Measurements from ENCODE around the gene MSMO1. TPM values are rescaled to one million over a fixed set of nuclear protein-coding genes. Genes with fewer than 3 reads are reported as not detected.

The MSMO1 gene
- total RNA-seq, 1 donor from 2014 or later = 7.3 TPM

GRCh38 chr4:165289423-165289785 is 38.1 kb upstream of the MSMO1 start:
- no peak overlapping the region for H3K27ac ChIP-seq (replicated peaks)
- no peaks in the 10 kb centered on the region for H3K36me3 ChIP-seq
- no peaks in the 10 kb centered on the region for H3K9me3 ChIP-seq (replicated peaks)
- DNase-seq = no peak
- H3K27me3 ChIP-seq (ENCODE audit: low read depth) = no peaks in the 10 kb centered on the region
- no peaks in the 10 kb centered on the region for H3K4me1 ChIP-seq
- no peak for TF ChIP-seq CTCF (IDR thresholded peaks at IDR 0.05; ENCODE audit: borderline replicate concordance)
- intact Hi-C loops (cut with micrococcal nuclease) = no loop called here
- no peak overlapping the region for H3K4me3 ChIP-seq

- no peak overlapping the region for H3K27ac ChIP-seq (replicated peaks)
- intact Hi-C loops (cut with micrococcal nuclease) = no loop called here
- no peaks in the 10 kb centered on the region for H3K9me3 ChIP-seq (replicated peaks)
- H3K4me1 ChIP-seq = no peaks in the 10 kb centered on the region
- peaks cover 7% of the 10 kb centered on the region for H3K36me3 ChIP-seq
- DNase-seq = no peak
- no peaks in the 10 kb centered on the region for H3K27me3 ChIP-seq (ENCODE audit: low read depth)
- no peak overlapping the region for H3K4me3 ChIP-seq
- no peak for TF ChIP-seq CTCF (IDR thresholded peaks at IDR 0.05; ENCODE audit: borderline replicate concordance)
Measured at GRCh38 chr4:165293061-165293460, 34.4 kb upstream of the MSMO1 start.

DNA sequence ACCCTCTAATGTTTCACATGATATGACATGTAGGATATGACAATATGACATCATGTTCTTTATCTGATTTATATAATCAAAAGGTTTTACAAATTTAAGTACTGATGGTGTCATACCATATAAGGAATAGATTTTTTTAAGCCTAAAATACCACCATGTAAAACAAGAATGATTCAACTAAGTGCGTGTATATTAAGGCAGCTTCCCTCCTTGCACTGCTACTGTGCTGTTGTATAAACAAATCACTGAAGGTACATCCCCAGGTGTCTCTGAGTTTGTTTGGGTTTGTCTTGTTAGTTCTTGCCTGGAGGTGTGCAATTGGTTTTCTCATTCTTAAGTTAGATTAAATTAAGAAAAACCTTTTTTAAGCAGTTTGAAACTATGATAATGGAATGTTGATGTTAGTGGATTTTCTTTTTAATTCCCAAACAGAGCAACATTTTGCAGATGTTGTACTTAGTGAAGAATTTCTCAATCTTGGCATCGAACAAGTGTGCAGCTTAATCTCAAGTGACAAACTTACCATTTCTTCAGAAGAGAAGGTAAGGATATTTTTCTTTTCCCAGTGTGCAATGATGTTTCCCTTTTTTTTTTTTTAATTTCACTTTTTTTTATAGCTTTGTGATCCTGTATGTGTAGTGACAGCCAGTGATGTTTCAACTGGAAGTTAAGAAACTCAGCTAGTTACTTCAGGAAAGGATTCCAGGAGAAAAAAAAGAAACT is 33.4 kb upstream of the MSMO1 start:
- Histone ChIP-seq H3K9me3 (replicated peaks) (no peaks in the 10 kb centered on the region), H3K4me1 (peaks cover 2% of the 10 kb centered on the region), H3K4me3 (no peak overlapping the region), H3K27me3 (ENCODE audit: low read depth) (no peaks in the 10 kb centered on the region), H3K27ac (replicated peaks) (no peak overlapping the region), H3K36me3 (peaks cover 13% of the 10 kb centered on the region)
- intact Hi-C loops (cut with micrococcal nuclease) = no loop called here
- TF ChIP-seq CTCF (IDR thresholded peaks at IDR 0.05; ENCODE audit: borderline replicate concordance) = no peak
- DNase-seq = no peak

GRCh38 chr4:165294907-165295306 is 32.6 kb upstream of the MSMO1 start:
- DNase-seq = no peak

GRCh38 chr4:165297626-165298025 is 29.8 kb upstream of the MSMO1 start:
- no peak overlapping the region for H3K27ac ChIP-seq (replicated peaks)
- no peaks in the 10 kb centered on the region for H3K9me3 ChIP-seq (replicated peaks)
- no peaks in the 10 kb centered on the region for H3K27me3 ChIP-seq (ENCODE audit: low read depth)
- H3K4me3 ChIP-seq = no peak overlapping the region
- TF ChIP-seq CTCF (IDR thresholded peaks at IDR 0.05; ENCODE audit: borderline replicate concordance) = no peak
- intact Hi-C loops (cut with micrococcal nuclease) = no loop called here
- peaks cover 15% of the 10 kb centered on the region for H3K4me1 ChIP-seq
- H3K36me3 ChIP-seq = peaks cover 17% of the 10 kb centered on the region
- DNase-seq = no peak

More at GRCh38 chr4:165294907-165295306, 32.6 kb upstream of the MSMO1 start:
- TF ChIP-seq CTCF (IDR thresholded peaks at IDR 0.05; ENCODE audit: borderline replicate concordance) = no peak
- peaks cover 13% of the 10 kb centered on the region for H3K36me3 ChIP-seq
- no peak overlapping the region for H3K27ac ChIP-seq (replicated peaks)
- no peaks in the 10 kb centered on the region for H3K9me3 ChIP-seq (replicated peaks)
- peaks cover 6% of the 10 kb centered on the region for H3K4me1 ChIP-seq
- no peak overlapping the region for H3K4me3 ChIP-seq
- no peaks in the 10 kb centered on the region for H3K27me3 ChIP-seq (ENCODE audit: low read depth)
- intact Hi-C loops (cut with micrococcal nuclease) = no loop called here

Data from left ventricle myocardium inferior (tissue), 1 donor.